GM23338 (cell line): ENCODE measurements around the gene ZNF236. TPM values are rescaled to one million over a fixed set of nuclear protein-coding genes. Genes with fewer than 3 reads are reported as not detected.

Experiments
- ATAC-seq: fragments of 200-7000 bp; cut with Tn5 transposase; 3 replicates; pipeline ENCODE4 v1.9.1; 2020
- DNase-seq: peaks from one replicate; pipeline ENCODE4 v3.0.0-alpha.2; 2015; ENCODE audit warnings: low spot score
- H2AFZ ChIP-seq: fragments of 200-600 bp; sonication (generic); 2 replicates; pipeline ENCODE4 v1.8.0; 2016; ENCODE audit warnings: antibody characterized with exemption, mild to moderate bottlenecking, moderate library complexity
- H3F3A ChIP-seq: fragments of 200-600 bp; sonication (generic); replicated peaks from 2 replicates; pipeline ENCODE4 v1.8.0; 2017; ENCODE audit warnings: antibody characterized with exemption, mixed run types, low read depth
- H3K27ac ChIP-seq: fragments of 200-600 bp; sonication (generic); 2 replicates; pipeline ENCODE4 v1.6.1; 2016; ENCODE audit warnings: low read depth
- H3K27me3 ChIP-seq: fragments of 200-600 bp; sonication (generic); 2 replicates; pipeline ENCODE4 v1.8.0; 2016; ENCODE audit warnings: mild to moderate bottlenecking, mixed run types, moderate library complexity; ENCODE audit not compliant: insufficient read depth
- H3K36me3 ChIP-seq: fragments of 200-600 bp; sonication (generic); 2 replicates; pipeline ENCODE4 v1.8.0; 2016; ENCODE audit warnings: mild to moderate bottlenecking; ENCODE audit not compliant: insufficient read depth
- H3K4me1 ChIP-seq: fragments of 200-600 bp; sonication (generic); 2 replicates; pipeline ENCODE4 v1.8.0; 2016; ENCODE audit warnings: mild to moderate bottlenecking, moderate library complexity; ENCODE audit not compliant: insufficient read depth
- H3K4me2 ChIP-seq: fragments of 200-600 bp; sonication (generic); 2 replicates; pipeline ENCODE4 v1.7.1; 2017; ENCODE audit warnings: mixed run types
- H3K4me3 ChIP-seq: fragments of 200-600 bp; sonication (generic); 2 replicates; pipeline ENCODE4 v1.6.1; 2016; ENCODE audit warnings: mixed run types
- H3K79me2 ChIP-seq: fragments of 200-600 bp; sonication (generic); replicated peaks from 2 replicates; pipeline ENCODE4 v1.8.0; 2017; ENCODE audit warnings: mild to moderate bottlenecking; ENCODE audit not compliant: insufficient read depth
- H3K9me2 ChIP-seq: fragments of 200-600 bp; sonication (generic); 2 replicates; pipeline ENCODE4 v1.8.0; 2017; ENCODE audit not compliant: insufficient read depth
- H4K20me1 ChIP-seq: fragments of 200-600 bp; sonication (generic); replicated peaks from 2 replicates; pipeline ENCODE4 v1.8.0; 2017; ENCODE audit warnings: mild to moderate bottlenecking; ENCODE audit not compliant: insufficient read depth
- H3K27ac Mint-ChIP-seq: 2 replicates; pipeline ENCODE4 v1.8.0; 2020; ENCODE audit warnings: inconsistent platforms, mild to moderate bottlenecking, moderate library complexity, mixed read lengths
- H3K27me3 Mint-ChIP-seq: 3 replicates; pipeline ENCODE4 v1.8.0; 2022; ENCODE audit warnings: low read depth, mild to moderate bottlenecking, moderate library complexity, mixed read lengths, inconsistent platforms; ENCODE audit not compliant: insufficient read depth, poor library complexity
- H3K36me3 Mint-ChIP-seq: 3 replicates; pipeline ENCODE4 v1.8.0; 2021; ENCODE audit warnings: low read depth, mild to moderate bottlenecking, inconsistent platforms, moderate library complexity, mixed read lengths
- H3K4me1 Mint-ChIP-seq: 3 replicates; pipeline ENCODE4 v1.8.0; 2020; ENCODE audit warnings: mild to moderate bottlenecking, inconsistent platforms, mixed read lengths
- H3K4me3 Mint-ChIP-seq: 3 replicates; pipeline ENCODE4 v1.8.0; 2021; ENCODE audit warnings: moderate library complexity, mild to moderate bottlenecking, inconsistent platforms, mixed read lengths
- H3K9me3 Mint-ChIP-seq: 3 replicates; pipeline ENCODE4 v1.8.0; 2020; ENCODE audit warnings: moderate library complexity, mild to moderate bottlenecking, inconsistent platforms, mixed read lengths
- CREB1 ChIP-seq: fragments of 250-450 bp; sonication (Bioruptor Pico); IDR thresholded peaks from 2 replicates; pipeline ENCODE4 v1.5.0; 2020; ENCODE audit warnings: low read depth, mild to moderate bottlenecking, moderate library complexity
- NANOG ChIP-seq: IDR thresholded peaks from 2 replicates; pipeline ENCODE4 v1.6.1; 2016; ENCODE audit warnings: antibody characterized with exemption, borderline replicate concordance
- POLR2AphosphoS5 ChIP-seq: IDR thresholded peaks from 2 replicates; pipeline ENCODE4 v1.6.1; 2016; ENCODE audit warnings: antibody characterized with exemption, low read depth
- STAT1 ChIP-seq: IDR thresholded peaks from one replicate; pipeline ENCODE4 v1.6.1; 2016; ENCODE audit warnings: antibody characterized with exemption; ENCODE audit not compliant: unreplicated experiment
- ZNF114 ChIP-seq: fragments of 250-450 bp; sonication (Bioruptor Pico); IDR thresholded peaks from 2 replicates; pipeline ENCODE4 v1.5.0; 2020; ENCODE audit warnings: mild to moderate bottlenecking, moderate library complexity
- polyA plus RNA-seq: library from polyadenylated mRNA; unstranded; fragments of >200 nt; fragmentation: Nextera tagmentation; extraction: Ambion mirVana; gene quantifications from 2 replicates; pipeline ENCODE4 v1.2.1, GENCODE V29; 2016
- total RNA-seq: library from RNA; depleted of rRNA; stranded (reverse); fragments of >200 nt; shearing (Covaris generic); gene quantifications from 2 replicates; pipeline ENCODE4 v1.2.3, GENCODE V29; 2014
- TF ChIP-seq, protein P1 (sequence below): IDR thresholded peaks from one replicate; pipeline ENCODE4 v1.6.1; 2018; ENCODE audit warnings: antibody characterized with exemption; ENCODE audit not compliant: unreplicated experiment
- TF ChIP-seq, protein P2 (sequence below): fragments of 250-450 bp; sonication (Bioruptor Pico); IDR thresholded peaks from 2 replicates; pipeline ENCODE4 v1.5.0; 2020; ENCODE audit warnings: mild to moderate bottlenecking, moderate library complexity
- TF ChIP-seq, protein P3 (sequence below): IDR thresholded peaks from 2 replicates; pipeline ENCODE4 v1.6.1; 2016; ENCODE audit warnings: antibody characterized with exemption

ZNF236 gene
- total and polyA plus RNA-seq, 2 experiments from 2014 or later, result 8.9 to 16.3 TPM

- TF ChIP-seq, protein P1, sequence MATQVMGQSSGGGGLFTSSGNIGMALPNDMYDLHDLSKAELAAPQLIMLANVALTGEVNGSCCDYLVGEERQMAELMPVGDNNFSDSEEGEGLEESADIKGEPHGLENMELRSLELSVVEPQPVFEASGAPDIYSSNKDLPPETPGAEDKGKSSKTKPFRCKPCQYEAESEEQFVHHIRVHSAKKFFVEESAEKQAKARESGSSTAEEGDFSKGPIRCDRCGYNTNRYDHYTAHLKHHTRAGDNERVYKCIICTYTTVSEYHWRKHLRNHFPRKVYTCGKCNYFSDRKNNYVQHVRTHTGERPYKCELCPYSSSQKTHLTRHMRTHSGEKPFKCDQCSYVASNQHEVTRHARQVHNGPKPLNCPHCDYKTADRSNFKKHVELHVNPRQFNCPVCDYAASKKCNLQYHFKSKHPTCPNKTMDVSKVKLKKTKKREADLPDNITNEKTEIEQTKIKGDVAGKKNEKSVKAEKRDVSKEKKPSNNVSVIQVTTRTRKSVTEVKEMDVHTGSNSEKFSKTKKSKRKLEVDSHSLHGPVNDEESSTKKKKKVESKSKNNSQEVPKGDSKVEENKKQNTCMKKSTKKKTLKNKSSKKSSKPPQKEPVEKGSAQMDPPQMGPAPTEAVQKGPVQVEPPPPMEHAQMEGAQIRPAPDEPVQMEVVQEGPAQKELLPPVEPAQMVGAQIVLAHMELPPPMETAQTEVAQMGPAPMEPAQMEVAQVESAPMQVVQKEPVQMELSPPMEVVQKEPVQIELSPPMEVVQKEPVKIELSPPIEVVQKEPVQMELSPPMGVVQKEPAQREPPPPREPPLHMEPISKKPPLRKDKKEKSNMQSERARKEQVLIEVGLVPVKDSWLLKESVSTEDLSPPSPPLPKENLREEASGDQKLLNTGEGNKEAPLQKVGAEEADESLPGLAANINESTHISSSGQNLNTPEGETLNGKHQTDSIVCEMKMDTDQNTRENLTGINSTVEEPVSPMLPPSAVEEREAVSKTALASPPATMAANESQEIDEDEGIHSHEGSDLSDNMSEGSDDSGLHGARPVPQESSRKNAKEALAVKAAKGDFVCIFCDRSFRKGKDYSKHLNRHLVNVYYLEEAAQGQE, result no peak
- no peak for TF ChIP-seq CREB1 (CRISPR knock-in tag)
These were observed 20.6 kb downstream of the ZNF236 start (continued) for GRCh38 chr18:76842837-76843530.

GRCh38 chr18:76844144-76844543 lies 21.8 kb downstream of the ZNF236 start:
- H3K4me2 ChIP-seq, result no peak overlapping the region
- no peaks in the 10 kb centered on the region for H3K27me3 ChIP-seq
- H3K79me2 ChIP-seq, result peaks cover 47% of the 10 kb centered on the region
- no peak for ATAC-seq
- no peaks in the 10 kb centered on the region for H3K36me3 Mint-ChIP-seq
- no peak overlapping the region for H3K4me3 Mint-ChIP-seq
- H3K27me3 Mint-ChIP-seq, result peaks cover 1% of the 10 kb centered on the region
- peaks cover 17% of the 10 kb centered on the region; the same call in 2 of the 3 replicates for H3K4me1 Mint-ChIP-seq
- no peak for TF ChIP-seq STAT1
- no peak for TF ChIP-seq POLR2AphosphoS5
- TF ChIP-seq, protein P2, sequence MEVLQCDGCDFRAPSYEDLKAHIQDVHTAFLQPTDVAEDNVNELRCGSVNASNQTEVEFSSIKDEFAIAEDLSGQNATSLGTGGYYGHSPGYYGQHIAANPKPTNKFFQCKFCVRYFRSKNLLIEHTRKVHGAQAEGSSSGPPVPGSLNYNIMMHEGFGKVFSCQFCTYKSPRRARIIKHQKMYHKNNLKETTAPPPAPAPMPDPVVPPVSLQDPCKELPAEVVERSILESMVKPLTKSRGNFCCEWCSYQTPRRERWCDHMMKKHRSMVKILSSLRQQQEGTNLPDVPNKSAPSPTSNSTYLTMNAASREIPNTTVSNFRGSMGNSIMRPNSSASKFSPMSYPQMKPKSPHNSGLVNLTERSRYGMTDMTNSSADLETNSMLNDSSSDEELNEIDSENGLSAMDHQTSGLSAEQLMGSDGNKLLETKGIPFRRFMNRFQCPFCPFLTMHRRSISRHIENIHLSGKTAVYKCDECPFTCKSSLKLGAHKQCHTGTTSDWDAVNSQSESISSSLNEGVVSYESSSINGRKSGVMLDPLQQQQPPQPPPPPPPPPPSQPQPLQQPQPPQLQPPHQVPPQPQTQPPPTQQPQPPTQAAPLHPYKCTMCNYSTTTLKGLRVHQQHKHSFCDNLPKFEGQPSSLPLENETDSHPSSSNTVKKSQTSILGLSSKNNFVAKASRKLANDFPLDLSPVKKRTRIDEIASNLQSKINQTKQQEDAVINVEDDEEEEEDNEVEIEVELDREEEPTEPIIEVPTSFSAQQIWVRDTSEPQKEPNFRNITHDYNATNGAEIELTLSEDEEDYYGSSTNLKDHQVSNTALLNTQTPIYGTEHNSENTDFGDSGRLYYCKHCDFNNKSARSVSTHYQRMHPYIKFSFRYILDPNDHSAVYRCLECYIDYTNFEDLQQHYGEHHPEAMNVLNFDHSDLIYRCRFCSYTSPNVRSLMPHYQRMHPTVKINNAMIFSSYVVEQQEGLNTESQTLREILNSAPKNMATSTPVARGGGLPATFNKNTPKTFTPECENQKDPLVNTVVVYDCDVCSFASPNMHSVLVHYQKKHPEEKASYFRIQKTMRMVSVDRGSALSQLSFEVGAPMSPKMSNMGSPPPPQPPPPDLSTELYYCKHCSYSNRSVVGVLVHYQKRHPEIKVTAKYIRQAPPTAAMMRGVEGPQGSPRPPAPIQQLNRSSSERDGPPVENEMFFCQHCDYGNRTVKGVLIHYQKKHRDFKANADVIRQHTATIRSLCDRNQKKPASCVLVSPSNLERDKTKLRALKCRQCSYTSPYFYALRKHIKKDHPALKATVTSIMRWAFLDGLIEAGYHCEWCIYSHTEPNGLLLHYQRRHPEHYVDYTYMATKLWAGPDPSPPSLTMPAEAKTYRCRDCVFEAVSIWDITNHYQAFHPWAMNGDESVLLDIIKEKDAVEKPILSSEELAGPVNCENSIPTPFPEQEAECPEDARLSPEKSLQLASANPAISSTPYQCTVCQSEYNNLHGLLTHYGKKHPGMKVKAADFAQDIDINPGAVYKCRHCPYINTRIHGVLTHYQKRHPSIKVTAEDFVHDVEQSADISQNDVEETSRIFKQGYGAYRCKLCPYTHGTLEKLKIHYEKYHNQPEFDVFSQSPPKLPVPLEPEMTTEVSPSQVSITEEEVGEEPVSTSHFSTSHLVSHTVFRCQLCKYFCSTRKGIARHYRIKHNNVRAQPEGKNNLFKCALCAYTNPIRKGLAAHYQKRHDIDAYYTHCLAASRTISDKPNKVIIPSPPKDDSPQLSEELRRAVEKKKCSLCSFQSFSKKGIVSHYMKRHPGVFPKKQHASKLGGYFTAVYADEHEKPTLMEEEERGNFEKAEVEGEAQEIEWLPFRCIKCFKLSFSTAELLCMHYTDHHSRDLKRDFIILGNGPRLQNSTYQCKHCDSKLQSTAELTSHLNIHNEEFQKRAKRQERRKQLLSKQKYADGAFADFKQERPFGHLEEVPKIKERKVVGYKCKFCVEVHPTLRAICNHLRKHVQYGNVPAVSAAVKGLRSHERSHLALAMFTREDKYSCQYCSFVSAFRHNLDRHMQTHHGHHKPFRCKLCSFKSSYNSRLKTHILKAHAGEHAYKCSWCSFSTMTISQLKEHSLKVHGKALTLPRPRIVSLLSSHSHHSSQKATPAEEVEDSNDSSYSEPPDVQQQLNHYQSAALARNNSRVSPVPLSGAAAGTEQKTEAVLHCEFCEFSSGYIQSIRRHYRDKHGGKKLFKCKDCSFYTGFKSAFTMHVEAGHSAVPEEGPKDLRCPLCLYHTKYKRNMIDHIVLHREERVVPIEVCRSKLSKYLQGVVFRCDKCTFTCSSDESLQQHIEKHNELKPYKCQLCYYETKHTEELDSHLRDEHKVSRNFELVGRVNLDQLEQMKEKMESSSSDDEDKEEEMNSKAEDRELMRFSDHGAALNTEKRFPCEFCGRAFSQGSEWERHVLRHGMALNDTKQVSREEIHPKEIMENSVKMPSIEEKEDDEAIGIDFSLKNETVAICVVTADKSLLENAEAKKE (CRISPR knock-in tag), result no peak
- TF ChIP-seq, protein P3, sequence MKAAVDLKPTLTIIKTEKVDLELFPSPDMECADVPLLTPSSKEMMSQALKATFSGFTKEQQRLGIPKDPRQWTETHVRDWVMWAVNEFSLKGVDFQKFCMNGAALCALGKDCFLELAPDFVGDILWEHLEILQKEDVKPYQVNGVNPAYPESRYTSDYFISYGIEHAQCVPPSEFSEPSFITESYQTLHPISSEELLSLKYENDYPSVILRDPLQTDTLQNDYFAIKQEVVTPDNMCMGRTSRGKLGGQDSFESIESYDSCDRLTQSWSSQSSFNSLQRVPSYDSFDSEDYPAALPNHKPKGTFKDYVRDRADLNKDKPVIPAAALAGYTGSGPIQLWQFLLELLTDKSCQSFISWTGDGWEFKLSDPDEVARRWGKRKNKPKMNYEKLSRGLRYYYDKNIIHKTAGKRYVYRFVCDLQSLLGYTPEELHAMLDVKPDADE, result no peak
- no peak for TF ChIP-seq ZNF114 (CRISPR knock-in tag)
- TF ChIP-seq NANOG, result no peak
- H3K9me3 Mint-ChIP-seq, result no peaks in the 10 kb centered on the region
- H3K9me2 ChIP-seq, result no peaks in the 10 kb centered on the region
- no peaks in the 10 kb centered on the region for H3F3A ChIP-seq
- no peak overlapping the region for H3K4me3 ChIP-seq
- no peaks in the 10 kb centered on the region; the same call in 1 of the 2 replicates for H4K20me1 ChIP-seq
- no peak overlapping the region for H3K27ac ChIP-seq
- no peak for DNase-seq
- no peak overlapping the region for H2AFZ ChIP-seq
- H3K27ac Mint-ChIP-seq, result no peak overlapping the region
- no peaks in the 10 kb centered on the region for H3K36me3 ChIP-seq
- H3K4me1 ChIP-seq, result 0 out of 2 replicates have a peak, but pooled peaks cover 3% of the 10 kb centered on the region
